Activated CD4-positive, alpha-beta T cell treated with anti-CD3 and anti-CD28 coated beads, Interleukin-10, Interleukin-2, amounts not matched to agents 100 ng/mL and 50 ng/mL, durations not matched to agents 16 hours and 8 hours (primary cell): ENCODE results near the gene CCDC152.
"Not testable (repeated sequence)": the region's sequence is repeated elsewhere in the genome, so short reads cannot be mapped to it uniquely, and the experiment has no call there.

ENCODE experiments used
- DNase-seq: peaks from one replicate; pipeline ENCODE4 v3.0.0-alpha.2; 2020

The CCDC152 gene

GRCh38 chr5:42816546-42816945 is 59.9 kb downstream of the CCDC152 start:
- DNase-seq = not testable (repeated sequence)

DNA sequence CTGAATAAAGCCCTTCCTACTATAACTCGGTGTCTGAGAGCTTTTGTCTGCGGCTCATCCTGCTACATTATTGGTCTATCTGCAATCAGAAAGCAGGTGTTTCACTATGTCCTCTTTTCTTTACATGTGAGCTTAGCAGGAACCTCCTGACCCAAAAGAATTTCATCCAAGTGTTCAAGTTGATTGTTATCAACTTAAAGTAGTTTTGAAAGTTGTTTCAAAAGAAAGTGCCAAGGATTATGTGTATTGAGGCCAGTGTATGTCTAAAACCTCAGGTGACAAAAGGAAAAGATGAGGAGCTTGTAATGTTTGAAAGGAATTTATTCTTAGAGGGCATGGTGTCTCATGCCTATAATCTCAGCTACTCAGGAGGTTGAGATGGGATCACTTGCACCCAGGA is 63.1 kb downstream of the CCDC152 start:
- DNase-seq = no peak

DNA sequence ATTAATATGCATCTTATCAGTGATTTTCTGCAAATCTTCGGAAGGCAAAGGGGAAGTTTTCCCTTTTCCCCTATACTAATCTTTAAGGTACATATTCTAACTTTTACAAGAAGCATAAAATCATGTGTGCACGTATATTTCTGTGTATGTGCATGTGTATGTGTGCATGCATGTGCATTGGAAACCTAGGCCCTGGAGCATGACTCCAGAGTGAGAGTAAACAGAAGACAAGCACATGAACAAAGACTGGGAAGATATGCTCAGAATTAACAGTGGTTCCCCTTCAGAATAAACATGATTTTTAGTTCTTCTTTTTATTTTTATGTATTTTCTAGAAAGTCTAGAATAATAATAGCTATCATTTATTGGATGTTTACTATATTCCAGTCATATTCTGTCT is 65.9 kb downstream of the CCDC152 start:
- DNase-seq = no peak

DNA sequence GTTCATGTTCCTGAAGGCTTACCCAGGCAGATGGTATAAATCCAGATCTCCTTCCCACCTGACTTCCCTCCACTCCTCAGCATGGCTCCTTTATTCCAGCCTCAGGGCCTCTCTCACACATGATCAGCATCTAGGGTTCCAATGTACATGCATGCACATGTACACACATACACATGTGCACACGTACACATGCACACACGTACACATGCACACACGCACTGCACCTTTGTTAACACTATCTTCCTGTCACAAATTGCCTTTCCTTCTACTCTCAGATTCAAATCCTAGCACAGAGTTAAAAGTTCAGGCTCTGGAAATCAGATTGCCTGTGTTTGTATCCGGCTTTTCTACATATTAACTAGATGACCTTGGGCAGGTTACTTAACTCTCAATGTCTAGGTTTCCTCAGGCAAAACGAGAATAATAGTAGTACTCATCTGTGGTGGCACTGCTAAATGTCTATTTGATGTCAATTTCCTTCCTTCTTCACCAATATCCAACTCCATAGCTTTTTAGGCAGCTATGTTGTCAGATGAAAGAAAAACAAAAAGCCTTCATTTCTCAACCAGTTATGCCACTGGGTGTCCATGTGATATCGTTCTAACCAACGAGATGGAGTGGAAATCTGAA is 67.8 kb downstream of the CCDC152 start:
- no peak for DNase-seq

- DNase-seq = no peak
Observed at GRCh38 chr5:42825422-42826148, 69.0 kb downstream of the CCDC152 start.

DNA sequence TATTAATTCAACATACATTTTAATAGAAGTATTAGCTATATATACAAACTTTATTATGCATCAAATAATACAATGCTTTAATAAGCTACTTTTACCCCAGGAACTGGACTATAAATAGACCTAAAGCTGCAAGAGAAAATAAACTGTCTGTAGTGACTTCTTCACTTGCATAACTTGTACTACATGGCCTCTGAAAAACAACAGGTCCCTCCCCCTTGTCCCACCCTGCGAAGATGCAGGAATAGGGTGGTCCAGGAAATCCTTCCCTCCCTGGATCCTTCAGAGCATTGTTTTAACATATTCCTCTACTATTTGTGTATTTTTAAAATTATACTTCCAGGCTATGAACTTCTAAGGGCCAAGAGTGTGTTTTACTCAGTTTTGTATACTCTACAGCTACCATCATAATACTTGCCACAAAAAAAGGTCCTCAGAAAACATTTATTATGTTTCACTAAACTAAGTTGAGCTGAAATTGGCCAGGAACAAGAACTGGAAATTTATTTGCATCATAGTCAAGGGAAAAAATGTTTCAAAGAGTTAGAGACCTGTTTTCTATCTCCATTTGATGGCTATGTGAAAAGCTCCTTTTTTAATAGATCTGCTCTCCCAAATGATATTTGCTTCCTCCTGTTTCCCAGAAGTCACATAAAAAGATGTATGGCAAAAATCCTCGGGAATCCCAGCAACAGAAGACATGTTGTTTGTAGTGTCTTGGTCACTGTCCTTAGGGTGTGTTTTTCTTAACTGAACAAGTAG is 70.3 kb downstream of the CCDC152 start:
- no peak for DNase-seq

DNA sequence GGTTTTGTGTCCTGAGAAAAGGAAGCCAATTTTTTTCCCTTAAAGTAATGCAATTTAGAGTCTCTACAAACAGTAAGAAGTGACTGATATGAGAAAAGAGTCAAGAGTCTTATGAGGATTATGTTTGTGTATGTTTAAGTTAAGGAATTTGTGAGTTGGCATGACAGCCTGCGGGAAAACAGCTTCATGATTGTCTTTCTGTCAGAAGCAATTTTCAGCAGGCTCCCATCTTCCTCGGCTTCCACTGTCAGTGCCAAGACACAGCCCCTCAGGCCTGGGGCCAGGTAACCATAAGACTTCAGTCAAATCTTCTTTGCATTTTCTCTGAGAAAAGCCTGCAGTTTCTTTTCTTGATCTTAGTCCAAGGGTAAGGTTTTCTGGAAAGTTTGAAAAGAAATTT is 72.1 kb downstream of the CCDC152 start:
- no peak for DNase-seq

DNA sequence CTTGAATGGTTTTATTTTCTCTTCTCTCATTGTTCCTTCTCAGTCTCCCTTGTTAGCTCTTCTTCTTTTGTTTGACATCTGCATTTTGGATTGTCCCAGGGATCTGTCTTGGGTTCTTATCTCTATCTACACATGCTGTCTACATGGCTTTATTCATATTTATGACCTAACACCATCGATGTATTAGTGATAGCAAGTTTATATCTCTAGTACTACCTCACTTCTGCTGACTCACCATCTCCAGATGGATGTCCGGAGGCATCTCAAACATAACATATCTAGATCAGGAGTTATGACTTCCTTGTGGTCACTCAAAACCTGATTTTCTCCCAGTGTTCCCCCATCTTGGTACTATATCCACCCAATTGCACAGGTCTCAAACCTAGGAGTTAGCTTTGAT is 74.3 kb downstream of the CCDC152 start:
- no peak for DNase-seq

DNA sequence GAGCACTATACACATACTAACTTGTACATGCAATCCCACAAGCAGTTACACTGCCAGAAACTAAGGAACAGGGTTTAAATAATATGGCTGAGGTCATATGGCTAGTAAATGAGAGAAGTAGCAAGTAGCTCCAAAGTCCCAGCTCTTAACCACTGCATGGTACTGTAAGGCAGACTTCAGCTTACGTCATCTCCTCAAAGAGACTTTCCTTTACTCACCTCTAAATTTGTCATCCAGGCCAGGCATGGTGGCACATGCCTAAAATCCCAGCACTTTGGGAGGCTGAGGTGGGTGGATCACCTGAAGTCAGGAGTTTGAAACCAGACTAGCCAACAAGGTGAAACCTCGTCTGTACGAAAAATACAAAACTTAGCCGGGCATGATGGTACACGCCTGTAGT is 75.4 kb downstream of the CCDC152 start:
- no peak for DNase-seq

DNA sequence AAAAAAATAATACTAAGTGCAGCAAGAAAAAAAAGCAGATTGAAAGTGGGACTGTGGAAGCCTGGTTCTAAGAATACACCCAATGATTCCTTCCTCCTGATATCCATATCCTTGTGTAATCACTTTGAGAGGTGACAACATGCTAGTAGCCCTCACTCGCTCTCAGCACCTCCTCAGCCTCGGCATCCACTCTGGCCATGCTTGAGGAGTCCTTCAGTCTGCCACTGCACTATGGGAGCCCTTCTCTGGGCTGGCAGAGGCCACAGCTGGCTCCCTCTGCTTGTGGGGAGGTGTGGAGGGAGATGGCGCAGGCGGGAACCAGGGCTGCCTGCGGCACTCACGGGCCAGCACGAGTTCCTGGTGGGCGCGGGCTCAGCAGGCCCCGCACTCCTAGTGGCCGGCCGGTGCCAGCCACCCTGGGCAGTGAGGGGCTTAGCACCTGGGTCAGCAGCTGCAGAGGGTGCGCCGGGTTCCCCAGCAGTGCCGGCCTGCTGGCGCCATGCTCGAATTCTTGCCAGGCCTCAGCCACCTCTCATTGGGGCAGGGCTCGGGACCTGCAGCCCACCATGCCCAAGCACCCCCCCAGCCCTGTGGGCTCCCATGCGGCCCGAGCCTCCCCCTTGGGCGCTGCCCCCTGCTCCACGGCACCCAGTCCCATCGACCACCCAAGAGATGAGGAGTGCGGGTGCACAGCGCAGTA is 79.6 kb downstream of the CCDC152 start:
- DNase-seq = no peak

DNA sequence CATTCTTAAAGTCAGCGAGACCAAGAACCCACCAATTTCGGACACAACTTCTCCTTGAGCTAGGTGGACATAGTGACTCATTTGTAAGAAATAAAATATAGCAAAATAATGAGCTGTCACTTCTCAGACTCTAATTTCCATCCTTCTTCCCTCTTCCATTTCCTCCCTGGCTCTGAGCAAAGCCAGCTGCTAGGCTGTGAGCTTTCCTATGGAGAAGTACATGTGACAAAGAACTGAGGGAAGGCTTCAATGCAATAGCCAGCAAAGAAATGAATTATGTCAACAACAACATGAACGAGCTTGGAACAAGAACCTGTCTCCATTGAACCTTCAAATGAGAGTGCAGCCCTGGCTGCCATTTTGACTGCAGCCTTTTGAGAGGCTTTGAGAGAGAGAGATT is 81.0 kb downstream of the CCDC152 start:
- no peak for DNase-seq

GRCh38 chr5:42839196-42839595 is 82.6 kb downstream of the CCDC152 start:
- DNase-seq = no peak

DNA sequence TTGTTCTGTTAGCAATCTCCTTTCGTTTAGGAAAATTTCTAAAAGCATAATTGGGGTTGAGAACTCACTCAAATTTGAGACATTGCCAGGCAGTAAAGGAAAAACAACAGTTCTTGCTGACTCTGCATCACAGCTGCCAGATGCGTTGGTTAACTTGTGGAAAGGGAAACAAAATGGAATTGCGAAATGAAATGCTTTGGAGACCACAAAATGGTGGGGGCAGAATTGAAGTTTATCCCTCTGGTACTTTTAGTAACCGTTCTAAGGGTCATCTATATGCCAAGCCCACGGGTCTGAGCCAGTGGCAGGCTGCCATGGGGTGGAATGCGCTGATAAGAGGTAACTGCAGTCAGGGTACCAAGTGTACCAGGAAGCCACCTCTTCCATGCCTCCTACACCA is 83.7 kb downstream of the CCDC152 start:
- DNase-seq = no peak

DNA sequence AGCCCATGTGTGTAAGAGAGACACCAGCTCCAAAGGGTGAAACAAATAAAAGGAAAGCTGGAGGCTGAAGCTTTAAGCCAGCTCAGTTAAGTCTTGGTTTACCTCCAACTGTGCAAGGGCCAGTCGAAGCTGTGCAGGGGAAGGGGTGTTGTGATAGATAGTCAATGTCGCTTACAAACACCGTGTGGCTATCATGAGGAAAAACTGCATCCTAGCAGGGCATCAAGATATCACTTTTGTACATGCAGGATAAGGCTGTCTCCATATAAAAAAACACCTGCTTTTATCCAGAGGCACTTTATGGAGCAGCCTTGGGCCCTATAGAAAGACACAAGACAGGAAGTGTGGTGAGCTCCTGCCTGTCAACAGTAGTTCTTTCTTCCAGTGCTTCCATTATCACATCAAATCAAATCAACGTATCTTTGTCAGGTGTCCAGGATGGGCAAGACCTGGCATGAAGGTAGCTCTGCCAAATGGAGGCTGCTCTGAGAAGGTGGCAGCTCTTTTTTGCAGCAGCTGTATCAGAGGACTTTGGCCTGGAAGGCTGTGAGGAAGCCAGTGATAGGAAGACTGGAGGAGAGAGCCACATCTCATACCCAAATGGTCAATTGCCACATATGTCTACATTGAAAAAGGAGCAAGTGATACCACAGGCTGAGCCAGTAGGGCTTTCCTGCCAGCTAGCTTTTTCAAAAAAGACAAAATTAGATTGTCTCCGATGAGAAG is 84.4 kb downstream of the CCDC152 start:
- no peak for DNase-seq

DNA sequence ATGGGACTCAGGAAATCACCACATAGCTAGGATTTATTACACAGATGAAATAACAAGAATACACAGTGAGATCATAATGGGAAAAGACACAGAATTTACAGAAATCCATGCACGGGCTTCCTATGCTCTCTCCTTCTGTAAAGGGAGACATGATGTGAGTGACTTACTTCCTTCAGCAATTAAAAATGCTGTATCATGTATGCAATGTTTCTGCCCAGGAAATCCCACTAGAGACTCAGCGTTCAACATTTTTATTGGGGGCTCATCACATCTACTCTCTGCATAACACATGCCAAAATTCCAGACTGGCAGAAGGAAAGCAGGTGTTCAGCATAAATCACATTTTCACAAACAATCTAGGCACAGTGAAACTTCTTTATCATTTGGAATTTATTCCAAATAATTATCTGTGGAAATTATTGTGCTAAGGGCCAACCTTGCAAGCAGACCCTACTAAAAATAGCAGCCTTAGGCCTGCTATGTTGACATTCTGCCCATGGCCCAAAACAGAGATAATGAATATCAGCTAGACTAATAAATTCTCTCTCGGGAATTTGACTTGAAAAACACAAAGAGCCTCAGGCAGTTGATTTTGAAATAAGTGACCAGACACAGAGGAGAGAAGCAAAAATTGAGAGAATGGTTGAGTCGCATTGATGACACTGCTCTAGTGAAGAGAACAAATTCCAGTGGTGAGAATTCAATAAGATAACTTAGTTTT is 86.5 kb downstream of the CCDC152 start:
- no peak for DNase-seq

DNA sequence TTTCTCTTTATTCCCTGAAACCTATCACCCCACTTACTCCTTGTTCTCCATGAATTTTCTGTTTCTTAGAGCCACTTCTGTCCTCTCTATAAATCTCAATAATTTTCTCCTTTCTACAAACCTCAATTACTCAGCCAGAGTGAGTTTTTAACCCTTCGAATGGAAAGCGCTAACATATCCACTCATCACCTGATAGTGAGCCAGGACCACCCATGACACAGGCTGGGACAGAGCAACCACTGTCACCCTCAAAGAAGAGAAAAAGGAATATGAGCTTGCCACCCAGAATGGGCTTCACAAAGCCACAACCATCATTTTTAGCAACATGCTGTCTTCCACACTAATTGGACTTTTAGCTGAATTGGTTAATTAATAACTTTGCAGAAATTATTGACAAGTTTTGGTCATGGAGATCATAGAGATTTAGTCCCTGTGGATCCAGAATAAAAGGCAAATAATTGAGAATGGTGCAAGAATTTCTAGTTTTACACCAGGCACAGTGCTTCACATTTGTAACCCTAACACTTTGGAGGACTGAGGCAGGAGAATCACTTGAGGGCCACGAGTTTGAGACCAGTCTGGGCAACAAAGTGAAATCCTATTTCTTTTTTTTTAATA is 87.2 kb downstream of the CCDC152 start:
- DNase-seq = no peak

DNA sequence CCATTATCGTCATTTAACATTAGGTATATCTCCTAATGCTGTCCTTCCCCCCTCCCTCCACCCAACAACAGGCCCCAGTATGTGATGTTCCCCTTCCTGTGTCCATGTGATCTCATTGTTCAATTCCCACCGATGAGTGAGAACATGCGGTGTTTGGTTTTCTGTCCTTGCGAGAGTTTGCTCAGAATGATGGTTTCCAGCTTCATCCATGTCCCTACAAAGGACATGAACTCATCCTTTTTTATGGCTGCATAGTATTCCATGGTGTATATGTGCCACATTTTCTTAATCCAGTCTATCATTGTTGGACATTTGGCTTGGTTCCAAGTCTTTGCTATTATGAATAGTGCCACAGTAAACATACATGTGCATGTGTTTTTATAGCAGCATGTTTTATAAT is 87.8 kb downstream of the CCDC152 start:
- not testable (repeated sequence) for DNase-seq

GRCh38 chr5:42848545-42848944 is 91.9 kb downstream of the CCDC152 start:
- no peak for DNase-seq

DNA sequence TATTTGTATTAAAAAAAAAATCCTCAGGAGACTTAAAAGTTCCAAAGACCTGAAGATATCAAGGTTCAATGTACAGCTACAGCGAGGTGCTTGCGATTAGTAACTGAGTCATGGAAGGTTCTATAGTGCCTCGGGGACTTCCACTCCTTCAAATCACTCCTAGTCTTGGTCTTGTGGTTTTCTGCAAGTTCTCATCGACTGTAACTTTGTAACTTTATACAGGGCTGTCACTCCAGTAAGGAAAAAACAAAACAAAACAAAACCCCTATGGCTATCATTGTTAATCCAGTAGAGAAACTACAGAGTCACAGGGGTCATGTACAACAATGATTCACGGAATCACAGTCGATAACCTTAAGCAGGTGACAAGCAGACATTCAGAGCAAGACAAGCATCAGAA is 94.9 kb downstream of the CCDC152 start:
- DNase-seq = peak; percentile 9
